B cell (primary cell): ENCODE data around the gene TRIP13.

Experiments used
- CTCF ChIP-seq: fragments of 200-600 bp; IDR thresholded peaks from one replicate; pipeline ENCODE4 v1.8.0; 2022; ENCODE audit warnings: antibody characterized with exemption, mild to moderate bottlenecking
- EZH2 ChIP-seq: IDR thresholded peaks from 2 replicates; pipeline ENCODE4 v1.6.1; 2012; ENCODE audit warnings: borderline replicate concordance, low read depth, mild to moderate bottlenecking, moderate library complexity, low read length; ENCODE audit not compliant: insufficient read depth, poor library complexity, severe bottlenecking

- TF ChIP-seq CTCF (no peak), EZH2 (no peak)
Observed at GRCh38 chr5:947626-948471, 55.2 kb downstream of the TRIP13 start.
